Karpas-422 (cell line): Measurements from ENCODE around the gene ZZZ3. TPM values are rescaled to one million over a fixed set of nuclear protein-coding genes. Genes with fewer than 3 reads are reported as not detected.

Source experiments
- DNase-seq: peaks from one replicate; pipeline ENCODE4 v3.0.0-alpha.2; 2015
- H2AFZ ChIP-seq: fragments of 200-600 bp; sonication (generic); 2 replicates; pipeline ENCODE4 v1.6.1; 2014; ENCODE audit warnings: antibody characterized with exemption, low read length, mixed read lengths
- H3K27ac ChIP-seq: fragments of 200-600 bp; sonication (generic); 2 replicates; pipeline ENCODE4 v1.5.1; 2014; ENCODE audit warnings: mild to moderate bottlenecking, low read length, moderate library complexity
- H3K27me3 ChIP-seq: fragments of 200-600 bp; sonication (generic); 2 replicates; pipeline ENCODE4 v1.6.1; 2014; ENCODE audit warnings: low read length, mixed read lengths
- H3K36me3 ChIP-seq: fragments of 200-600 bp; sonication (generic); 2 replicates; pipeline ENCODE4 v1.6.1; 2014; ENCODE audit warnings: low read length, mixed read lengths; ENCODE audit not compliant: insufficient read depth
- H3K4me1 ChIP-seq: fragments of 200-600 bp; sonication (generic); 2 replicates; pipeline ENCODE4 v1.6.1; 2014; ENCODE audit warnings: mild to moderate bottlenecking, low read length, mixed read lengths
- H3K4me2 ChIP-seq: fragments of 200-600 bp; sonication (generic); 2 replicates; pipeline ENCODE4 v1.6.1; 2014; ENCODE audit warnings: low read length, low read depth, mild to moderate bottlenecking; ENCODE audit not compliant: poor library complexity, severe bottlenecking
- H3K4me3 ChIP-seq: fragments of 200-600 bp; sonication (generic); 2 replicates; pipeline ENCODE4 v1.5.1; 2014; ENCODE audit warnings: mild to moderate bottlenecking, antibody characterized with exemption, low read length, mixed read lengths
- H3K79me2 ChIP-seq: fragments of 200-600 bp; sonication (generic); 2 replicates; pipeline ENCODE4 v1.6.1; 2014; ENCODE audit warnings: mild to moderate bottlenecking, low read length, mixed read lengths
- H3K9ac ChIP-seq: fragments of 200-600 bp; sonication (generic); 2 replicates; pipeline ENCODE4 v1.6.0; 2014; ENCODE audit warnings: low read length
- H3K9me2 ChIP-seq: fragments of 200-600 bp; sonication (generic), shearing (Covaris generic); replicated peaks from 2 replicates; pipeline ENCODE4 v1.6.0; 2014; ENCODE audit warnings: mild to moderate bottlenecking, low read length, moderate library complexity; ENCODE audit not compliant: insufficient read depth
- H3K9me3 ChIP-seq: fragments of 300-700, 200-600 bp; sonication (generic); 2 replicates; pipeline ENCODE4 v1.6.1; 2014; ENCODE audit warnings: low read length, mixed read lengths
- H4K20me1 ChIP-seq: fragments of 200-600 bp; sonication (generic); 2 replicates; pipeline ENCODE4 v1.6.1; 2014; ENCODE audit warnings: mild to moderate bottlenecking, antibody characterized with exemption, low read length, low read depth; ENCODE audit not compliant: insufficient read depth
- total RNA-seq: library from RNA; depleted of rRNA; stranded (reverse); fragments of >200 nt; shearing (Covaris generic); gene quantifications from 2 replicates; pipeline ENCODE4 v1.2.3, GENCODE V29; 2014; ENCODE audit warnings: low replicate concordance

ZZZ3 gene
- total RNA-seq, 1 experiment from 2014 or later = 113 TPM

DNA sequence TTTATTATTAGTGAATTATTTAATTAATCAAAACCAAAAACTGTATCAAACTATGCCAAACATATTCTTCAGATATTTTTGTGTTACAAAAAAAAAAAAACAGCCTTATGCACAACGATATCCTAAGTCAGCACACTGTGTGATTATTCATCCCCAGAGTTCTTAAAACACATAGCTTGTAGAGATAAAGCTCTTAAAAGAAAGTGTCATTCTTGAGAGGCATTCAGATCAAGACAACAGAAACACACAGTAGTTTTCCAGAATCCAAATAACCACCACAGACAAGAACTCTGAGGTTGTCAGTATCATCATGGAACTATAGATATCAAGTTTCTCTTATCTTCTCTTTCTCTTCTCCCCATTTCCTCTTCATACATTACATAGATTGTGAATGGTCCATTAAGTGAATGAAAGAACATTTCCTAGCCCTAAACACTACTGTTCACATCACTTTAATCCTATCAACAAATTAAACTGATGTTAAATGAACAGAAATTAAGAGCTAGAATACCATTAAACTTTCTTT, 13.5 kb downstream of the ZZZ3 start:
- no peak overlapping the region for H3K4me3 ChIP-seq
- H3K79me2 ChIP-seq = peaks cover 100% of the 10 kb centered on the region
- H2AFZ ChIP-seq = no peak overlapping the region
- no peaks in the 10 kb centered on the region for H3K9me3 ChIP-seq
- DNase-seq = no peak
- peaks cover 10% of the 10 kb centered on the region for H4K20me1 ChIP-seq
- H3K4me1 ChIP-seq = peaks cover 71% of the 10 kb centered on the region
- no peaks in the 10 kb centered on the region for H3K9me2 ChIP-seq
- no peaks in the 10 kb centered on the region for H3K27me3 ChIP-seq
- H3K4me2 ChIP-seq = no peak overlapping the region
- H3K9ac ChIP-seq = no peak overlapping the region
- peak overlapping the region; percentile 6 for H3K27ac ChIP-seq
- H3K36me3 ChIP-seq = no peaks in the 10 kb centered on the region

DNA sequence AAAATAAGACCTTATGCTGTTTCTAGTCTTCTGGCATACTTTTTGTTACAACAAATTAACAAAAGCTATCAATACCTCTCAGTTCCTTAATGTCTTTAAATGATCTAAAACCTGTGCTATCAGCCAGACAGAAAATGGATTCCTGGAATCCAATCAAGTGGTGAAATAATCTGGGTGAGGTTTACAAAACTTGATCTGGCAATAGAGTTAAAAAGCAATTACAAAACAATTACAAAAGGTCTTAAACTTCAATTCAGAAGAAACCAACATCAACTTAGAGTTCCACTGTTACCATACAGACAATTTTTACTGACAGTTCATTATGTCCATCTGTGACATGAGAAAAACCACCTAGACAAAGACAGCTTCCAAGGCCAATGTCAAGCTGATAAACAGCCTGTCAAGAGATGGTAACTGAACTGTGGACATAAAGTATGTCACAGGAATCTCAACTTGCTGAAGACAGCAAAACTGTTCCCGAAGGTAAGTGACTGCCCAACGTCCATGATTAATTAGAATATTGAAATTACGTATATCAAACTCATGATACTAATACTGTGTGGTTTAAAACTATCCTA, 17.4 kb downstream of the ZZZ3 start:
- DNase-seq = no peak
- Histone ChIP-seq H3K36me3 (no peaks in the 10 kb centered on the region), H3K9me2 (no peaks in the 10 kb centered on the region), H3K4me1 (peaks cover 32% of the 10 kb centered on the region), H3K27ac (no peak overlapping the region), H2AFZ (no peak overlapping the region), H3K27me3 (no peaks in the 10 kb centered on the region), H3K9me3 (no peaks in the 10 kb centered on the region), H3K79me2 (peaks cover 100% of the 10 kb centered on the region), H3K4me2 (no peak overlapping the region), H4K20me1 (peaks cover 12% of the 10 kb centered on the region), H3K4me3 (no peak overlapping the region), H3K9ac (no peak overlapping the region)

GRCh38 chr1:77661696-77662095, 20.8 kb downstream of the ZZZ3 start:
- no peaks in the 10 kb centered on the region for H3K36me3 ChIP-seq
- no peak overlapping the region for H3K9ac ChIP-seq
- H3K27ac ChIP-seq = no peak overlapping the region
- DNase-seq = no peak
- no peaks in the 10 kb centered on the region for H3K9me3 ChIP-seq
- H3K4me1 ChIP-seq = peaks cover 2% of the 10 kb centered on the region; the same call in 1 of the 2 replicates
- H3K4me3 ChIP-seq = no peak overlapping the region
- H4K20me1 ChIP-seq = peaks cover 8% of the 10 kb centered on the region
- no peaks in the 10 kb centered on the region for H3K27me3 ChIP-seq
- H3K79me2 ChIP-seq = peaks cover 98% of the 10 kb centered on the region
- no peaks in the 10 kb centered on the region for H3K9me2 ChIP-seq
- H3K4me2 ChIP-seq = no peak overlapping the region
- no peak overlapping the region for H2AFZ ChIP-seq

GRCh38 chr1:77659879-77660593, 22.4 kb downstream of the ZZZ3 start:
- H3K27ac ChIP-seq = no peak overlapping the region
- H3K79me2 ChIP-seq = peaks cover 98% of the 10 kb centered on the region
- peaks cover 5% of the 10 kb centered on the region for H4K20me1 ChIP-seq
- no peaks in the 10 kb centered on the region for H3K36me3 ChIP-seq
- H3K27me3 ChIP-seq = no peaks in the 10 kb centered on the region
- no peaks in the 10 kb centered on the region for H3K4me1 ChIP-seq
- no peak for DNase-seq
- no peak overlapping the region for H3K4me3 ChIP-seq
- H3K9me3 ChIP-seq = no peaks in the 10 kb centered on the region
- no peak overlapping the region for H3K4me2 ChIP-seq
- H3K9me2 ChIP-seq = no peaks in the 10 kb centered on the region
- no peak overlapping the region for H3K9ac ChIP-seq
- no peak overlapping the region for H2AFZ ChIP-seq

GRCh38 chr1:77658271-77658670, 24.2 kb downstream of the ZZZ3 start:
- H4K20me1 ChIP-seq = no peaks in the 10 kb centered on the region; the same call in 1 of the 2 replicates
- no peaks in the 10 kb centered on the region for H3K4me1 ChIP-seq
- H3K79me2 ChIP-seq = peaks cover 98% of the 10 kb centered on the region
- H3K9me3 ChIP-seq = no peaks in the 10 kb centered on the region
- H3K27me3 ChIP-seq = no peaks in the 10 kb centered on the region
- no peak overlapping the region for H3K4me3 ChIP-seq
- no peak overlapping the region for H3K4me2 ChIP-seq
- H3K36me3 ChIP-seq = no peaks in the 10 kb centered on the region
- DNase-seq = no peak
- no peaks in the 10 kb centered on the region for H3K9me2 ChIP-seq
- H3K27ac ChIP-seq = no peak overlapping the region
- no peak overlapping the region for H2AFZ ChIP-seq
- H3K9ac ChIP-seq = no peak overlapping the region

DNA sequence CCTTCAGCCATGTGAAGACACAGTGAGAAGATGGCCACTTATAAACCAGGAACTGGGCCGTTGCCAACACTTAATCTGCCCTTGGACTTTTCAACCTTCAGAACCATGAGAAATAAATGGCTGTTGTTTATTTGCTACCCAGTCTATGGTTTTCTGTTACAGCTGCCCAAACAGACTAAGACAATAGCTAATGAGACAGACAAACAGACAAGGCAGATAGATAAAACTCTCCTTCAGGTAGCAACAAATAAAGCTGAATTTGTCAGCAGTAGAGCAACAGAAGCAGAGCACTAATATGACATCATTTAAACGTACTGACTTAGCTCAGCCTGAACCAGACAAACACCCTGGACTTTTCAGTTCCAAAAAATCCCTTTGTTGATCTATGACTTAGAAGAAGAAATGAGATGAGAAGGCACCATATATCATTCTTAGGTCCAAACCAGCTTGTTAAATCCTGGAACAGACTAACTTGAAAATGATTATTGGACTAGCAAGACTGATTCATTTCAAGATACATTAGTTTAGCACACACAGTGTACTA, 27.0 kb downstream of the ZZZ3 start:
- Histone ChIP-seq H3K36me3 (peaks cover 17% of the 10 kb centered on the region), H3K4me2 (no peak overlapping the region), H3K9me2 (no peaks in the 10 kb centered on the region), H3K4me1 (peaks cover 6% of the 10 kb centered on the region; the same call in 1 of the 2 replicates), H4K20me1 (no peaks in the 10 kb centered on the region; the same call in 1 of the 2 replicates), H3K9ac (no peak overlapping the region), H3K79me2 (peaks cover 98% of the 10 kb centered on the region), H3K27ac (no peak overlapping the region), H2AFZ (no peak overlapping the region), H3K9me3 (peaks cover 6% of the 10 kb centered on the region), H3K27me3 (no peaks in the 10 kb centered on the region), H3K4me3 (no peak overlapping the region)
- DNase-seq = no peak

GRCh38 chr1:77652970-77653516, 29.4 kb downstream of the ZZZ3 start:
- peaks cover 30% of the 10 kb centered on the region for H3K36me3 ChIP-seq
- no peaks in the 10 kb centered on the region for H3K27me3 ChIP-seq
- H3K4me3 ChIP-seq = no peak overlapping the region
- peaks cover 100% of the 10 kb centered on the region for H3K79me2 ChIP-seq
- H3K9ac ChIP-seq = no peak overlapping the region
- peaks cover 6% of the 10 kb centered on the region; the same call in 1 of the 2 replicates for H3K4me1 ChIP-seq
- no peak overlapping the region for H3K27ac ChIP-seq
- H3K4me2 ChIP-seq = no peak overlapping the region
- DNase-seq = no peak
- H2AFZ ChIP-seq = no peak overlapping the region
- H3K9me3 ChIP-seq = peaks cover 13% of the 10 kb centered on the region
- no peaks in the 10 kb centered on the region for H4K20me1 ChIP-seq
- no peaks in the 10 kb centered on the region for H3K9me2 ChIP-seq

DNA sequence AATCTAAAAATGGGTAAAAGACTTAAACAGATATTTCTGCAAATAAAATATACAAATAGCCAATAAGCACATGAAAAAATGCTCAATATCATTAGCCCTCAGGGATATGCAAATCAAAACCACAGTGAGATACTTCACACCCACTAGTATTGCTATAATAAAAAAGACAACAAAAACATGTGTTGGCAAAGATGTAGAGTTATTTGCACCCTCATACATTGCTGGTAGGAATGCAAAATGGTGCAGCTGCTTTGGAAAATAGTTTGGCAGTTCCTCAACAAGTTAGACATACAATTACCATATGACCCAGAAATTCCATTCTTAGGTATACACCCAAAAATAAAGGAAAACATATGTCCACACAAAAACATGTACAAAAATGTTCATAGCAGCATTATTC, 30.2 kb downstream of the ZZZ3 start:
- Histone ChIP-seq H3K79me2 (peaks cover 100% of the 10 kb centered on the region), H3K9ac (no peak overlapping the region), H3K36me3 (peaks cover 30% of the 10 kb centered on the region), H3K9me3 (peaks cover 13% of the 10 kb centered on the region), H3K27ac (no peak overlapping the region), H3K9me2 (no peaks in the 10 kb centered on the region), H3K4me2 (no peak overlapping the region), H3K27me3 (no peaks in the 10 kb centered on the region), H3K4me1 (peaks cover 6% of the 10 kb centered on the region; the same call in 1 of the 2 replicates), H2AFZ (no peak overlapping the region), H4K20me1 (no peaks in the 10 kb centered on the region), H3K4me3 (no peak overlapping the region)
- DNase-seq = no peak
